Immature natural killer cell (primary cell): ENCODE results near the gene RBPMS2. TPM values are rescaled to one million over a fixed set of nuclear protein-coding genes. Genes with fewer than 3 reads are reported as not detected.
"Not testable (repeated sequence)": the region's sequence is repeated elsewhere in the genome, so short reads cannot be mapped to it uniquely, and the experiment has no call there.

Source experiments
- DNase-seq, 3 donors: peaks; one replicate each; pipeline ENCODE4 v3.0.0; 2022; ENCODE audit warnings: mixed read lengths in 1 of 3
- H3K27ac Mint-ChIP-seq, 6 donors: one replicate each; pipeline ENCODE4 v1.8.0; 2020; ENCODE audit warnings: mixed read lengths in 6 of 6, mild to moderate bottlenecking in 5 of 6, inconsistent platforms in 4 of 6, moderate library complexity in 3 of 6
- H3K27me3 Mint-ChIP-seq, 3 donors: one replicate each; pipeline ENCODE4 v1.8.0; 2020 to 2021; ENCODE audit warnings: low read depth in 3 of 3, mild to moderate bottlenecking in 3 of 3, mixed read lengths in 3 of 3, moderate library complexity in 3 of 3, inconsistent platforms in 1 of 3
- H3K36me3 Mint-ChIP-seq, 3 donors: one replicate each; pipeline ENCODE4 v1.8.0; 2020; ENCODE audit warnings: mixed read lengths in 3 of 3, inconsistent platforms in 2 of 3, mild to moderate bottlenecking in 2 of 3
- H3K4me1 Mint-ChIP-seq, 2 donors: one replicate each; pipeline ENCODE4 v1.8.0; 2020; ENCODE audit warnings: inconsistent platforms in 2 of 2, mild to moderate bottlenecking in 2 of 2, mixed read lengths in 2 of 2, moderate library complexity in 1 of 2
- H3K4me3 Mint-ChIP-seq, 5 donors: one replicate each; pipeline ENCODE4 v1.8.0; 2020; ENCODE audit warnings: mild to moderate bottlenecking in 5 of 5, mixed read lengths in 5 of 5, inconsistent platforms in 3 of 5, moderate library complexity in 3 of 5
- H3K9me3 Mint-ChIP-seq, 6 donors: one replicate each; pipeline ENCODE4 v1.8.0; 2020; ENCODE audit warnings: mild to moderate bottlenecking in 6 of 6, mixed read lengths in 6 of 6, inconsistent platforms in 4 of 6, moderate library complexity in 3 of 6
- polyA plus RNA-seq, 3 donors: library from polyadenylated mRNA; unstranded; fragments of 300-500 nt; fragmentation: Illumina TruSeq; gene quantifications; one replicate each; pipeline ENCODE4 v1.2.3, GENCODE V29; 2021

The RBPMS2 gene
- polyA plus RNA-seq = 1 to 10 TPM in 2 of 3 donors, under 1 TPM in 1; 0.22 to 2.9 (median 1.2) TPM

DNA sequence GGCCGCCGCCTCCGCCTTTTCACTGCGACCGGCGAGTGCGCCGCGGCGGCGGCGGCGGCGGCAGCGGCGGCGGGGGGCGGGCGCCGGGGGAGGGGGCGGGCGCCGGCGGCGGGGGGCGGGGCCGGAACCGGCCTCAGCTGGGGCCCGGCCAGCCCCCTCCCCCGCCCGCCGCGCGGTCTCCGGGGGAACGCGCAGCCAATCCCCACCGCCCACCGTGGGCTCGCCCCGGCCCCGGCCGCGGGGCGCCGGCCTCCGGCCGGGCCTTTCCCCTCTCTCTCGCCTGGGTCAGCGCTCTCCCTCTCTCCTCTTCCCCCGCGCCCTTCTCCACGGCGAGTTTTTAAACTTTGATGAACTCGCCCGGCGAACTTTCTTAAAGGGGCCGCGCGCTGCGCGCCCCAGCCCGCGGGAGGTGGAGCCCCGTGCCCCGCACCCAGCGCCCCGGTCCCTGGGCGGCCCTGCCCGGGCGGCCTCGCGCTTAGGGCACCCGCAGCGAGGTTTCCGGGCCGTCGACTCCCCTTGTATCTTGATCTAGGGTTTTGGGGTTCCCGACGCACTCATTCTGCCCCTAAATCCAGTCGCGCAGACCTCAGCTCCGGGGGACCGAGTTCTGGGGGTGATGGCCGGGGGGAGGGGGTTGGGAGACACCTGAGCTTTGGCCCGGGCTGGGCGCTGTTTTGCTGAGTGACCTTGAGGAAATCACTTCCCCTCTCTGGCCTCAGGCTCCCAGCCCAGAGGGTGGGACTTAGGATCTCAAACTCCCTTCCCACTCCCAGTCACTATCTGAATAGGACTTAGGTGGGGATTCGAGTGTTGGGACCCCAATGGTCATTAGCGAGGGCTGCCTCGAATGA lies at the start of gene RBPMS2:
Gene RBPMS2, minus strand, starts transcription at position 39 of the 851 bp plus-strand sequence. CDS start 270 bp downstream, outside the sequence.
- Mint-ChIP-seq H3K4me3 (peak within 1 kb of the TSS; percentile 81 to 90 (median 84)), H3K27ac (peak within 1 kb of the TSS in 5 of 6 donors; percentile 56 to 94 (median 88)), H3K4me1 (peaks cover 17 to 25% of the 10 kb centered on the region in 2 donors), H3K27me3 (peaks cover 5 to 15% (median 12%) of the 10 kb centered on the region in 3 donors), H3K9me3 (no peaks in the 10 kb centered on the region), H3K36me3 (no peaks in the 10 kb centered on the region)
- peak; percentile 15 to 25 (median 21) for DNase-seq

DNA sequence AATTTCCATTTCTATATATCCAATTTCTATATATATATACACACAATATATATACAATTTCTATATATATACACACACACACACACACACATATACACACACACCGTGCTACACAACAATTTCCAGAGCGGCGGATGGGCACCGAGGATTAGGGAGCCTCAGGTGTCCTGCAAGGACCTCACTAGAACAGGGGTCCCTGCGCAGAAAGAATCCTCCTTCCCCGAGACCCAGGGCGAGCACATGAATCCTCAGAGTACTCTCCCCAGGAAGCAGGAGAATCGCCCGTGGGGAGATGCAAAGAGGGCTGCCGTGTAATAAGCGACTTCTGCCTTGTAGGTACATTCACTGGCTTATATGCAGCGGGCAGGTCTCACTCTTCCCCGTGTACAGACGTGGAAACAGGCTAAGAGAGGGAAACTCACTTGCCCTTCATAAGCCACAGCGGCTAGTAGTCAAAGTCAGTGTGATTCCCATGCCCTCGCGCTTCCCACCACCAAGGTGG lies 49.6 kb upstream of the RBPMS2 start:
- H3K27me3 Mint-ChIP-seq = peaks cover 3 to 7% (median 5%) of the 10 kb centered on the region in 3 donors
- H3K9me3 Mint-ChIP-seq = no peaks in the 10 kb centered on the region
- no peaks in the 10 kb centered on the region for H3K36me3 Mint-ChIP-seq
- peak overlapping the region; percentile 83 to 92 (median 85) for H3K4me3 Mint-ChIP-seq
- H3K27ac Mint-ChIP-seq = peak overlapping the region in 4 of 6 donors; percentile 26 to 56 (median 49)
- no peak for DNase-seq
- peaks cover 30 to 37% of the 10 kb centered on the region in 2 donors for H3K4me1 Mint-ChIP-seq

DNA sequence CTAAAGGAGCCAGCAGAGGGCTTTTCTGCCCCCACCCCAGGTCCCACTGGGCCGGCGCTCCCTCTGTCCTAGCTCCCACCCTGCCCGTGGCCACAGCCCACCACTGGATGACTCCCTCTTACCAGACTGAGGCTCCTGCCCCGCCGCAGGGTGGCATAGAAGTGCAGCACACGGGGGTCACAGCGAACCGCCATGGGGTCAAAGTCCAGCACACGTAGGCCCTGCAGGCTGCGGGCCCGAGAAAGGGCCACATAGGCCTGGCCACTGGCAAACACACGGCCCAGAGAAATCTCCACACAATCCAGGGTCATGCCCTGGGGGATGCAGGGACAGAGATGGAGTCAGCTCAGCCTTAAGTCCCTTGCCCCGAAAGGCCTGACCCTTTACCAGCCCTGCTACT lies 41.1 kb upstream of the RBPMS2 start:
- H3K9me3 Mint-ChIP-seq = no peaks in the 10 kb centered on the region
- no peak for DNase-seq
- peaks cover 0 to 1% (median 0%) of the 10 kb centered on the region in 3 donors for H3K27me3 Mint-ChIP-seq
- H3K27ac Mint-ChIP-seq = no peak overlapping the region
- no peaks in the 10 kb centered on the region for H3K4me1 Mint-ChIP-seq
- H3K4me3 Mint-ChIP-seq = no peak overlapping the region
- peaks cover 0 to 4% (median 0%) of the 10 kb centered on the region in 3 donors for H3K36me3 Mint-ChIP-seq

DNA sequence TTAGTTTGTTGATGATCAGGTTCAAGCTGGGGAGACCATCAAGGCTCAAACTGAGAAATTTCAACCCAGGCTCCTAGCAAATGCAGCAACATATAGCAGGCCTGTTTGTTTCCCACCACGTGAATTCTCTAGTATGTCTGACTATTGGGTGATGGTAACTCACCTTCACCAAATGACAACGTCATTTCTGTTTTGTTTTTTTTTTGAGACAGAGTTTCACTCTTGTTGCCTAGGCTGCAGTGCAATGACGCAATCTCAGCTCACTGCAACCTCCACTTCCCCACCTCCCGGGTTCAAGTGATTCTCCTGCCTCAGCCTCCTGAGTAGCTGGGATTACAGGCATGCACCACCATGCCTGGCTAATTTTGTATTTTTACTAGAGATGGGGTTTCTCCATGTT lies 39.6 kb upstream of the RBPMS2 start:
- not testable (repeated sequence) for H3K27ac Mint-ChIP-seq, H3K27me3 Mint-ChIP-seq, H3K4me1 Mint-ChIP-seq, DNase-seq, H3K9me3 Mint-ChIP-seq, H3K36me3 Mint-ChIP-seq, H3K4me3 Mint-ChIP-seq

DNA sequence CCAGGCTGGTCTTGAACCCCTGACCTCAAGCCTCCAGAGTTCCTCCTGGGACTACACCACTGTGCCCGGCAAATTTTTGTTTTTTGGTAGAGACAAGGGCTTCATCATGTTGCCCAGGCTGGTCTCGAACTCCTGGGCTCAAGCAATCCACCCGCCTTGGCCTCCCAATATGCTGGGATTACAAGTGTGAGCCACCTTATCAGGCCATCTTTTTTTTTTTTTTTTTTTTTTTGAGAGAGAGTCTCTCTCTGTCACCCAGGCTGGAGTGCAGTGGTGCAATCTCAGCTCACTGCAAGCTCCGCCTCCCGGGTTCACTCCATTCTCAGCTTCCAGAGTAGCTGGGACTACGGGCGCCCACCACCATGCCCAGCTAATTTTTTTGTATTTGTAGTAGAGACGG lies 38.9 kb upstream of the RBPMS2 start:
- H3K36me3 Mint-ChIP-seq, H3K9me3 Mint-ChIP-seq, H3K27ac Mint-ChIP-seq, DNase-seq, H3K4me3 Mint-ChIP-seq, H3K4me1 Mint-ChIP-seq, H3K27me3 Mint-ChIP-seq: not testable (repeated sequence)

DNA sequence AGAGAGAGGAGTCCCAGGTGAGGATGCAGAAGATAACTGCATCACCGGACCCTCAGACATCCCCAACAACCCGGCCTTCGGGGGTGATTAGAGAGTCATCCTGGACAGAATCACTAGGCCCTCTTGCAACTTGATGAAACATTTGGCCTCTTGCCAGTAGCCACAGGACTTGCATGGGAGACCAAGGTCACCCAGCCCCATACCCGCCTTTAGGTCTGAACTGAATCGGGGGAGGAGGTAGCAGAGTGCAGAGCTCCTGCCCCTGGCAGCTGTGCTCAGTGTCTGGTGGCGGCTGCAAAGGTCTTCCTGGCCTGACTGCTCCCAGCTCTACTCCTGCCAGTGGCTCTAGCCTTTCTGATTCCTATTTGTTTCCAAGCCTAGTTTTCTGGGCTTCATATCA lies 37.7 kb upstream of the RBPMS2 start:
- Mint-ChIP-seq H3K27ac (no peak overlapping the region), H3K4me3 (no peak overlapping the region), H3K36me3 (peaks cover 0 to 4% (median 0%) of the 10 kb centered on the region in 3 donors), H3K4me1 (no peaks in the 10 kb centered on the region), H3K27me3 (peaks cover 0 to 3% (median 1%) of the 10 kb centered on the region in 3 donors), H3K9me3 (no peaks in the 10 kb centered on the region)
- no peak for DNase-seq

DNA sequence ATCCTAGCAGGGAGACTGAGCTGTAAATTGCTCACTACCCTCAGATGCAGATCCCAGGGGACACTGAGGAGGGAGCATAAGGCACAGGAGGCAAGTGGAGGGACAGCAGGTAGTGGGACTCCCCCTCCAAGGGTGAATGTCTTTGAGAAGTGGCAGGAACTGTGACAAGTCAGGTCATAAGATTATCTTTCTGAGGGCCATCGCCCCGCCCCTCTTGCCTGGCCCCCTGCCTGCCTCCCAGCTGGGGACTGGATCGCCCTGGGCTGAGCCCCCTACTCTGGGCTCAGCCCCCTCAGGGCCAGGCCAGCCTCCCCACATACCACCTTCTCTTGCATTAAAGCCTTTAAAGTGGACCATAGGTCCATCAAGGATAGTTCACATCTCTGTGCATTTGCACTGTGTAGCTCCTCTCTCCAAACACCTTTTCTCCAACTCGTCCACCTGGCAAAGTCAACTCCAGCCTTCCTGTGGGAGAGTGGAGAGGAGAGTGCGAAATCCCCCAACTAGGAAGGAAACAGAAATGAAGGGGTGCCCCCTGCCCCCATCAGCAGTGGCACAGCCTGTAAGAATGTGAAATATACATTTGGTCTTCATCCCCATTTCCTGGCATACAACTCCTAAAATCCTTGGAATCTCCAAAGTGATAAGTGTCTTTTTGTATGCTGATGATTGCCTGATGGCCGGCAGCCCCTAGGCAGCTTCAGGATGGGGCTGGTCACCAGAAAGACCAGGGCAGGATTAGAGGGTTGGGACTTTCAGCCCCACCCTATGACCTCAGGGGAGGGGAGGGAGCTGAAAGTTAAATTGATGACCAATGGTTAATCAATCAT lies 35.3 kb upstream of the RBPMS2 start:
- H3K9me3 Mint-ChIP-seq = no peaks in the 10 kb centered on the region
- no peaks in the 10 kb centered on the region for H3K4me1 Mint-ChIP-seq
- no peak overlapping the region for H3K4me3 Mint-ChIP-seq
- H3K36me3 Mint-ChIP-seq = no peaks in the 10 kb centered on the region
- no peak for DNase-seq
- H3K27me3 Mint-ChIP-seq = peaks cover 0 to 4% (median 3%) of the 10 kb centered on the region in 3 donors
- no peak overlapping the region for H3K27ac Mint-ChIP-seq

DNA sequence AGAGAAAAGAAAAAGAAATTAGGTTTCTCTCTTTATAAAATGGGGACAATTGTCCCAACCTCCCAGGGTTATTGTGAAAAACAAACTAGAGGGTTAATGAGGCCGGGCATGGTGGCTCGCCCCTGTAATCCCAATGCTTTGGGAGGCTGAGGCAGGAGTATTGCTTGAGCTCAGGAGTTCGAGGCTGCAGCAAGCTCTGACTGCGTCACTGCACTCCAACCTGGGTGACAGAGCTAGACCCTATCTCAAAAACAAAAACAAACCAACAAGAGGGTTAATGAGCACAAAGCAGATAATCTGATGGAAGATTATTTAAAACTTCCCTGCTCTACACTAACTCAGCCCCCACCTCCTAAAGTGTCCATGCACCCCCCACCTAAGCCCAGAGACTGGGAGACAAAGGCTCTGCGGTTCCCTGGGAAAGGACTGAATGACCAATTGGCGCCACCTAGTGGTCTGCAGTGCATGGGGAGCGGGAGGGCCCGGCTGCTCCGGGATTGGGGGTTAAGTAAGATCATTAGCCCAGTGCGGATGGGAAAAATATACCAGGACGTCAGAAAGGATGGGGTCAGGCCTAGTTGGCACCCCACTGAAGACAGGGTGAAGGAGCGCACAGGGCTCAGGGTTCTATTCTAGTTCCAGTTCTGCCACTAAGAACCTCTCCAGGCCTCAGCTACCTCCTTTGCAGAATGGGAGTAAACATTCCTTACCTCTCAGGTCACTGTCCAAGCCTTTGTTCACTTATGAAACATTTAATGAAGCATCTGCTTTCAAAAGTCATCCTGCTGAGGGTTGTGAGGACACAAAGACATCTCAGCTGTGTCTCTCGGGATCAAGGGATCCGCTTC lies 34.5 kb upstream of the RBPMS2 start:
- Mint-ChIP-seq H3K9me3 (no peaks in the 10 kb centered on the region), H3K4me1 (no peaks in the 10 kb centered on the region), H3K36me3 (no peaks in the 10 kb centered on the region), H3K27me3 (peaks cover 0 to 4% (median 3%) of the 10 kb centered on the region in 3 donors), H3K4me3 (no peak overlapping the region), H3K27ac (no peak overlapping the region)
- DNase-seq = peak; percentile 60 to 66 (median 62)

DNA sequence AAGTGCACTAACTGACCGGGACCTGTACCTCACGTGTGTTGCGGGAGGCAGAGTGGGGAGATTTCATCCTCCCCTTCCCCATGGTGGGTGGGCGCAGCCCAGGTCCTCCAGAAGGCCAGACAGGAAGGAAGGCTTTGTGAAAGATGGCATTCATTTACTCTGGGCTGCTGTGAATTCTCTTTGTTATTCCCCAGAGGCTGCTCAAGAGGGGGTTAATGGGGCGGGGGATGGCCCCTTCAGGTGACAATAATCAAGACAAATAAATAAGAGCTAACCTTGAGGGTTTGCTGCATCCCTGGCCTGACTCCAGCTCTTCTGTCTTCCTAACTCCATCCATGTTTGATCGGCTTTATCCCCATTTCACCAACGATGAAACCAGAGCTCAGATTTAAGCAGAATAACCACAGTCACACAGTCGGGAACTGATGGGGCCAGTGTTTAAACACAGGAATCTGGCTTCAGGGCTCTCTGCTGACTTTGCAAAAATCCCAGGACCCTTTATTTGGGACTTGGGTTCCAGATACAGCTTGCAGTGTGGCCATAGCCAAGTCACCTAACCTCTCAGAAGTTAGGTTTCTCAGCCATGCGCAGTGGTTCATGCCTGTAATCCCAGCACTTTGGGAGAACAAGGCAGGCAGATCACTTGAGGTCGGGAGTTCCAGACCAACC lies 33.5 kb upstream of the RBPMS2 start:
- Mint-ChIP-seq H3K27ac (no peak overlapping the region), H3K9me3 (no peaks in the 10 kb centered on the region), H3K36me3 (no peaks in the 10 kb centered on the region), H3K4me1 (no peaks in the 10 kb centered on the region), H3K4me3 (no peak overlapping the region), H3K27me3 (peaks cover 0 to 4% (median 3%) of the 10 kb centered on the region in 3 donors)
- DNase-seq = no peak

DNA sequence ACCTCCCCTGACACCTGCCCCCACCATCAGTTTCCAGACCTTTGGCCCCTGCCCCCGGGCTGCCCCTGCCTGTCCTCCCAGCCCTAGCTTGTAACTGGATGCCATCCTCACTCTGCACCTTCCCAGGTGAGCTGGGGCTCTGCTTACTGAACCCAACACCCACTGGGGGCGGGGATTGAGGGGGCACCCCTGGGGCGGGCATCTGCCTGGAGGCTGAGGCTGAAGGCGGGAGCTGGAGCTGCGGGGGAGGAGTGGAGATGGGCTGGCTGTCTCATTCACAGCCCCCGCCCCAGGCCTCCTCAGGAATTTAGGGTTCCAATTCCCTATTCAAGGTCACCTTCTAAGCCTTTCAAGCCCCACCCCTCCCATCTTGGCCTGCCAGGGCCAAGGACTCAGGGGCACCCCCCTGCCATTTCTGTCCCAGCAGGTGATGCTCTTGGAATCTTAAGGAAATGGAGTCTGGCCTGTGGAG lies 32.4 kb upstream of the RBPMS2 start:
- Mint-ChIP-seq H3K4me1 (no peaks in the 10 kb centered on the region), H3K36me3 (no peaks in the 10 kb centered on the region), H3K27ac (no peak overlapping the region), H3K27me3 (peaks cover 0 to 4% (median 3%) of the 10 kb centered on the region in 3 donors), H3K4me3 (no peak overlapping the region), H3K9me3 (no peaks in the 10 kb centered on the region)
- DNase-seq = no peak

DNA sequence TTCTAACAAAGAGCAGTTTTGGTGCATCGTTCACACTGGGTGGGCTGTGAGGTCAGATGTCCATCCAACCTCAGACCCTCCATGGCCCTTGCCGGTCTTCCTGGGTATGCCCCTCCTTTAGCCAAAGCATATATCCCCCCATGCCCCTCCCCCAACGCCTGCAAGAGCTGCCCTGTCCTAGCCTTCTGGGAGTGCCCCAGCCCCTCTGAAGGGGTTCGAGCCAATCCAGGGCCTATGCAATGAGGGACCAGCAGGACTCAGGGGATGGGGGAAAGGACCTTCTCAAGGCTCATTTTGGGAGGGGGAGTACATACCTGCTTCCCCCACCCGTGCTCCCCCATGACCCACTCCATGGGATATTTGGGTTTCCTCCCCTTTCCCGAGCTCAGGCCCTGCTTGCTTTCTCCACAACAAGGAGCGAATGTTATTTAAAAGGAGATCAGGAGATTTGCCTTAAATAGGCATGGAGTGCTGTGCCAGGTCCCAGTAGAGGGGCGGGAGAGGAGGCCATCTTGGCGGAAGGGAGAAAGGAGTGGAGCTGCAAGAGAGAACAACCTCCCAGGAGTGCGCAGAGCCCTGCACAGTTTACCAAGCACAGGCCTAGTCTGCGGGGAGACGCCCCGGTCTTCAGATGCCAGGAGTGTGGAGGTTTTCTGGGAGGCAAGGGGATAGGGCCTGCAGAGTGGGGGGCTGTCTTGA lies 31.8 kb upstream of the RBPMS2 start:
- DNase-seq = no peak
- no peaks in the 10 kb centered on the region for H3K36me3 Mint-ChIP-seq
- H3K27me3 Mint-ChIP-seq = peaks cover 0 to 4% (median 3%) of the 10 kb centered on the region in 3 donors
- no peak overlapping the region for H3K4me3 Mint-ChIP-seq
- H3K4me1 Mint-ChIP-seq = no peaks in the 10 kb centered on the region
- H3K9me3 Mint-ChIP-seq = no peaks in the 10 kb centered on the region
- H3K27ac Mint-ChIP-seq = no peak overlapping the region

DNA sequence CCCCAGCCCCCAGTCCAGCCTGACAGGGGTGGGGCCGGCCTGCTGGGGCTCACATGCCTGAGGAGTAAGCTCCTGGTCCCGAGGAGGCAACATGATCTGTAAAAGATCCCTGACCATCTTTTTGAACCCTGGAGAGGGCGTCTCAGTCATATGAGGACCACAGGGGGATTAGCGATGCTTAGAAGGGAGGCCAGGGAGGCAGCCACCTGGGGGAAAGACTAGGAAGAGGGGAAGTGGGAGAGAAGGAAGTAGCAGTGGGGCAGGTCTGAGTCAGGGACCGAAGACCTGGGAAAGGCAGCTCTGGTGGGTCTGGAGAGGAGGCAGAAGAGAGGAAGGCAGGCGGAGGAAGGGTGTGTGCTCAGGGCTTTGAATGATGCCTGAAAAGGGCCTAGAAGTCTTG lies 31.1 kb upstream of the RBPMS2 start:
- no peaks in the 10 kb centered on the region for H3K4me1 Mint-ChIP-seq
- no peaks in the 10 kb centered on the region for H3K9me3 Mint-ChIP-seq
- no peaks in the 10 kb centered on the region for H3K36me3 Mint-ChIP-seq
- no peak overlapping the region for H3K4me3 Mint-ChIP-seq
- no peak for DNase-seq
- peaks cover 0 to 3% (median 2%) of the 10 kb centered on the region in 3 donors for H3K27me3 Mint-ChIP-seq
- H3K27ac Mint-ChIP-seq = peak overlapping the region in 1 of 6 donors; percentile 22
